SKM-1 treated with dmso at 0.1 percent for 144 hours (cell line): ENCODE results near the gene HMGCR.

Source experiments
- DNase-seq: peaks from one replicate; lab custom pipeline; 2025; ENCODE audit not compliant: unreplicated experiment; lab: John Stamatoyannopoulos, UW

Gene HMGCR

DNA sequence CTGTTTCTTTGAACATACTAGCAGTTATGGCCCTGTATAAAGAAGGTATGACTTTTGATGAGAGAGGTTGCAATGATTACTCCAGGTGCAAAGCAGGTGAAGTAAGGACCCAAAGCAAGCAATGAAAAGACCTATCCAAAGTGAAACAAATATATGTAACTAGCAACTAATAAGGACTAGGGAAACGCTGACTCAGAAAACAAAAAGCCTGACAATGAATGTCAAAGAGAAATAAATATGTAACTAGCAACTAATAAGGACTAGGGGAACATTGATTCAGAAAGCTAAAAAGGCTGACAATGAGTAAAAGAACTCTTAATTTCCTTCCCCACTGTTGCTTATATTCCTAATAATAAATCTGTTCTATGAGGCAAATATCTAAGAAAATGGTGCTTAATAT is 43.1 kb downstream of the HMGCR start:
- DNase-seq: no peak

DNA sequence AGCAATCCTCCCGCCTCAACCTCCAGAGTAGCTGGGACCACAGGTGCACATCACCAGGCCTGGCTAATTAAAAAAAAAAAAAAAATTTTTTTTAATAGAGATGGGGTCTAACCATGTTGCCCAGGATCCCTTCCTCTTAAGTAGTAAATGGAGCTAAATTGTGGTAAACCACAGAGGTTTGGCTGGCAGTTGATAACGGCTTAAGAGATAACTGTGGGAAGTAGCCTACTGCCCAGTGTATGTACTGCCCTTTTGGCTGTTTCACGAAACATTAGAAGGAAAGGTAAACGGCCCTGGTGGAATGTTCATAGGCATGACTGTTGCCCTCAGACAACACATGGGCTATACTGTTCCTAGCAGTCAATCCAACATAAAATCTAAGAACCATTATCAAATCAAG is 44.4 kb downstream of the HMGCR start:
- DNase-seq: no peak

DNA sequence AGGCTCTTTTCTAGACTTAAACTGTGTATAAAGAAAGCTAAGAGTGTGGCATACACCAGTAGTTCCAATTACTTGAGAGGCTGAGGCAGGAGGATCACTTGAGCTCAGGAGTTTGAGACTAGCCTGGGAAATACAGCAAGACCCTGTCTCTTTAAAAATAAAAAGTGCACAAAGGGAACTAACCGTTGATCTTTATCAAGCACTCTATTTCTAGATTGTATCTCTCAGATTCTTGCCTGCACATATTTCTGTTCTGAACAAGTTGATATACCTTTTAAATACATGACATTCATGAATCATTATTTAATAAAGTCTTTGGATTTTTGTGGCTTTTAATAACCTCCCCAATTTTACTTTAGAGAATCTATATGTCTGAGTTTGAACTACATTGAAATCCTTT is 47.2 kb downstream of the HMGCR start:
- DNase-seq: no peak

DNA sequence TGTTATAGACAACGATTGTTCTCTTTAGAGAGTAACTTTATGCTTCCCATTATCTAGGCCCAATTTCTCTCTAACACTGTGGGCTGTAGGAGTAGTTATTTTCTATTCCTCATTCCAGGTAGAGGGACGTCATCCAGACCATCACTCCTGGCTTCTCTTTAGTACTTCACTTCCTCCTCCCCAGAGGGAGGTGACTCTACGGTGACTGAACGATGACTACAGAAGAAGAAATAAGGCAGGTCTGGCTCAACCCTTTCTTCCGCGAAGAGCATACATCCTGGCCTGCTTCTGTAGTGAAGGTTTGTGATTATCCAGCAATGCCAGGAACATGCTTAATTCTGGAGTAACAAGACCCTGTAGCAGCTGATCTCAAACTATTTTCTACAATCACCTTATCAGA is 50.8 kb downstream of the HMGCR start:
- no peak for DNase-seq

DNA sequence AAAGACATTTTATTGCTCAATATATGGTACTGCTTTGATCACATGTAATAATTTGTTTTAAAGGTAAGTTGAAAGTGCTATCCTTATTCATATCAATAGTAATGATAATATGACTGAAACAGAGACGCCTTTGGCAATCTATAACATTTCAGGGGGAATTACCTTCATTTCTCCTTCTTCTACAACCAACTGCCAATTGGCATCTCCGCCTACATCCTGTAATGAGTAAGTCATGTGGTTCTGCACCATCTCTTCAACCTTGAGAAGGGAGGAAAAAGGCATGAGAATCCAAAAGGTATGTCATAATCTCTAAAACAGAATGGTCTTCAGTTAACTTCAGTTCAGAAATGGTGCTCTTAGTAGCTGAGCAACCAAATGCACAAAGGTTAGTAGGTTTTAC is 52.4 kb downstream of the HMGCR start:
- no peak for DNase-seq

DNA sequence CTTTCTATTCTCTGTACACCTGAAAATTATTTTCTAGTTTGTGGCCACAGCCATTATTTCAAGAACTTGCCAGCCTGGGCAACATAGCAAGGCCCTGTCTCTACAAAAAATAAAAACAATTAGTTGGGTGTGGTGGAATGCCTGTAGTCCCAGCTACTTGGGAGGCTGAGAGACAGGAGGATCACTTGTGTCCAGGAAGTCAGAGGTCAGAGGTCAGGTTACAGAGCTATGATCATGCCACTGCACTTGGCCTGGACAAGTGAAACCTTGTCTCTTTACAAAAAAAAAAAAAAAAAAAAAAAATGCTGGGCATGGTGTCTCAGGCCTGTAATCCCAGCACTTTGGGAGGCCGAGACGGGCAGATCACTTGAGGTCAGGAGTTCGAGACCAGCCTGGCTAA is 58.3 kb downstream of the HMGCR start:
- DNase-seq: no peak

DNA sequence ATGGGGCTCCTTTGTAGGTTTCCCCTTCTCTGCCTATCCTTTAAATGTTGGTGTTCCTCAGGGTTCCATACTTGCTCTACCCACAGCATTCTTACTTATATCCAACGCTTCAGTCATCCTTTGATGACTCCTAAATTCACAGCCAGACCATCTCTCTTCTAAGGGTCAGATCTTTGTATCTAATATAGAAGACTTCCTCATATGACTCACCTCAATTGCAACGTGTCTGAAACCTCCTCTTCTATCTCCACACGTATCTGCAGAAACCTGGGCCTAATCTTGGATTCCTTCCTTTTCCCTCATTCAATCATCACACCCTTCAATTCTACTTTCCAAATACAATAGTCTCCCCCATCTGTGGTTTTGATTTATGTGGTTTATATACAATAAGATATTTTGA is 68.3 kb downstream of the HMGCR start:
- no peak for DNase-seq
